VCaP (cell line): ENCODE measurements around the gene SIGLEC1.

Experiments
- H3K27ac ChIP-seq: fragments of 450-650 bp; 2 replicates; pipeline ENCODE4 v1.5.1; 2017
- TF ChIP-seq, protein P1 (sequence below): fragments of 450-650 bp; conservative IDR thresholded peaks from 2 replicates; pipeline ENCODE4 v1.5.1; 2017; ENCODE audit warnings: mild to moderate bottlenecking, moderate library complexity

The SIGLEC1 gene

GRCh38 chr20:3680701-3681351 lies 31.6 kb downstream of the SIGLEC1 start:
- TF ChIP-seq, protein P1, sequence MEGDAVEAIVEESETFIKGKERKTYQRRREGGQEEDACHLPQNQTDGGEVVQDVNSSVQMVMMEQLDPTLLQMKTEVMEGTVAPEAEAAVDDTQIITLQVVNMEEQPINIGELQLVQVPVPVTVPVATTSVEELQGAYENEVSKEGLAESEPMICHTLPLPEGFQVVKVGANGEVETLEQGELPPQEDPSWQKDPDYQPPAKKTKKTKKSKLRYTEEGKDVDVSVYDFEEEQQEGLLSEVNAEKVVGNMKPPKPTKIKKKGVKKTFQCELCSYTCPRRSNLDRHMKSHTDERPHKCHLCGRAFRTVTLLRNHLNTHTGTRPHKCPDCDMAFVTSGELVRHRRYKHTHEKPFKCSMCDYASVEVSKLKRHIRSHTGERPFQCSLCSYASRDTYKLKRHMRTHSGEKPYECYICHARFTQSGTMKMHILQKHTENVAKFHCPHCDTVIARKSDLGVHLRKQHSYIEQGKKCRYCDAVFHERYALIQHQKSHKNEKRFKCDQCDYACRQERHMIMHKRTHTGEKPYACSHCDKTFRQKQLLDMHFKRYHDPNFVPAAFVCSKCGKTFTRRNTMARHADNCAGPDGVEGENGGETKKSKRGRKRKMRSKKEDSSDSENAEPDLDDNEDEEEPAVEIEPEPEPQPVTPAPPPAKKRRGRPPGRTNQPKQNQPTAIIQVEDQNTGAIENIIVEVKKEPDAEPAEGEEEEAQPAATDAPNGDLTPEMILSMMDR = no peak
- H3K27ac ChIP-seq = no peak overlapping the region

- H3K27ac ChIP-seq = no peak overlapping the region
These were observed 32.4 kb downstream of the SIGLEC1 start for GRCh38 chr20:3679749-3680700.

GRCh38 chr20:3678856-3679720 lies 33.3 kb downstream of the SIGLEC1 start:
- H3K27ac ChIP-seq = no peak overlapping the region
- TF ChIP-seq, protein P1 = no peak

More at GRCh38 chr20:3679749-3680700, 32.4 kb downstream of the SIGLEC1 start:
- TF ChIP-seq, protein P1 = no peak

- TF ChIP-seq, protein P1 = no peak
- H3K27ac ChIP-seq = no peak overlapping the region
These were observed 34.2 kb downstream of the SIGLEC1 start for GRCh38 chr20:3678198-3678597.

DNA sequence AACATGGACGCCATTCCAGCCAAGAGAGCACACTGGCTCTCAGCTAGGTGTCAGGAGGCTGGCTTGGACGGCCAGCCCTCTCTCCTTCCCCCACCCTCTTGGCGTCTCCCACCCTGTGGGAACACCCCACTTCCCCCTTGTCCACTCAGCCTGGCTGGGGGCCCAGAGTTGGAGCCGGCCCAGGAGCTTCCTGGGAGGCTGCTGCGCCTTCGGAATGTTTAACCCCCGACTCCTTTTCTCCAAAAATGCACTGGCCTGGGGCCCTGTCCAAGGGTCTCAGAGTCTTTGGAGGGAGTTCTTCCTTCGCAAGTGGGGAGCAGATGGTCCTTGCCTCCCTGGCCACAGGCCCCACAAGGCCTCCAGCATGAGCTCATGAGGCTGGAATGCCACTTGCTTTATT lies 34.7 kb downstream of the SIGLEC1 start:
- H3K27ac ChIP-seq = no peak overlapping the region
- TF ChIP-seq, protein P1 = no peak

DNA sequence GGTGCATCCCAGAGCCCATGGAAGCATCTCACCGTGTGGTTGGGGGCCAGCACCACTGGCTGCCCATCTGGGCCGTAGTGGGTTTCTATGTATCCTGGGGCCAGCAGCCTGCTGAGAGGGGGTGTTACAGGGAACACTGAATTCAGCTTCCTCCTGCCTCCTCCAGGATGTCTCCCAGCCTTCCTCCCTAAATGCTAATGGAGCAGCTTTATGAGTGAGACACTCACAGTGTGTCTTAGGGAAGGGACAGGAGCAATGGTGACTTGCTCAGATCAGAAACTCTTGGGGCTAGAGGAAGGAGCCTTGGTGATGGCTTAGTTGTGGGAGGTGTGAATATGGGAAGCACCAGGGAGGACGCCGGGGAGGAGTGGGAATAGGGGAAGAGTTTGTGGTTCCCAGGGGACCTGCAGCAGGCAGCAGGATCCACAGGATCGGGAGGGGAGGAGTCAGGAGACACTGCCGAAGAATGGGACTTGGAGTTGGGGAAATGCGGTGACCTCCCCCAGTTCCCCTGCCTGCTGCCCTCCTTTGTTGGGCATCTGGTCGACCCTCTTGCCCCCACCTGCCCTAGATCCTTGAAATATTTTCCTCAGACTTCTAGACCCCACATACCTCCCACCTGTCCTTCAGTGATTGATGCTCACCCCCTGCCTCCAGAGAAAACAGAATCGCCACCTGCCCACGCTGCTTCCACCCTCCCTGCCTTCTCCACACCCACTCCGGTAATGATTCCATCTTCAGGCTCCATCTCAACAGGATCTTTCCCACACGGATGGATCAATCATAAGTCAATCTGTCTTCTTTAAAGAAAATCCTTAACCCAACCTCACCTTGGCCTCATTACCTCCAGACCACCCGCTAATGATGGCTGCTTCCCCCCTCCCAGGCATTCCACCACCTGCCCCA lies 37.2 kb downstream of the SIGLEC1 start:
- TF ChIP-seq, protein P1 = no peak
- no peak overlapping the region for H3K27ac ChIP-seq
